NB4 (cell line): Measurements from ENCODE around the gene CCDC33.

ENCODE experiments used
- DNase-seq: peaks from one replicate; pipeline ENCODE4 v3.0.0; 2010; ENCODE audit warnings: low read depth
- H3K4me3 ChIP-seq: one replicate; pipeline ENCODE4 v1.5.1; 2011; ENCODE audit warnings: mild to moderate bottlenecking, low read depth, low read length, moderate library complexity
- MYC ChIP-seq: IDR thresholded peaks from 2 replicates; pipeline ENCODE4 v1.6.1; 2011; ENCODE audit warnings: low read depth, low read length
- POLR2A ChIP-seq: IDR thresholded peaks from 2 replicates; pipeline ENCODE4 v1.6.1; 2011; ENCODE audit warnings: mild to moderate bottlenecking; ENCODE audit not compliant: insufficient read length; ENCODE audit errors: extremely low read depth
- TF ChIP-seq, protein P1 (sequence below): IDR thresholded peaks from one replicate; pipeline ENCODE4 v1.5.1; 2012; ENCODE audit warnings: low read depth, low read length
- TF ChIP-seq, protein P2 (sequence below): IDR thresholded peaks from 2 replicates; pipeline ENCODE4 v1.6.1; 2011; ENCODE audit warnings: low read depth, low read length

Gene CCDC33

DNA sequence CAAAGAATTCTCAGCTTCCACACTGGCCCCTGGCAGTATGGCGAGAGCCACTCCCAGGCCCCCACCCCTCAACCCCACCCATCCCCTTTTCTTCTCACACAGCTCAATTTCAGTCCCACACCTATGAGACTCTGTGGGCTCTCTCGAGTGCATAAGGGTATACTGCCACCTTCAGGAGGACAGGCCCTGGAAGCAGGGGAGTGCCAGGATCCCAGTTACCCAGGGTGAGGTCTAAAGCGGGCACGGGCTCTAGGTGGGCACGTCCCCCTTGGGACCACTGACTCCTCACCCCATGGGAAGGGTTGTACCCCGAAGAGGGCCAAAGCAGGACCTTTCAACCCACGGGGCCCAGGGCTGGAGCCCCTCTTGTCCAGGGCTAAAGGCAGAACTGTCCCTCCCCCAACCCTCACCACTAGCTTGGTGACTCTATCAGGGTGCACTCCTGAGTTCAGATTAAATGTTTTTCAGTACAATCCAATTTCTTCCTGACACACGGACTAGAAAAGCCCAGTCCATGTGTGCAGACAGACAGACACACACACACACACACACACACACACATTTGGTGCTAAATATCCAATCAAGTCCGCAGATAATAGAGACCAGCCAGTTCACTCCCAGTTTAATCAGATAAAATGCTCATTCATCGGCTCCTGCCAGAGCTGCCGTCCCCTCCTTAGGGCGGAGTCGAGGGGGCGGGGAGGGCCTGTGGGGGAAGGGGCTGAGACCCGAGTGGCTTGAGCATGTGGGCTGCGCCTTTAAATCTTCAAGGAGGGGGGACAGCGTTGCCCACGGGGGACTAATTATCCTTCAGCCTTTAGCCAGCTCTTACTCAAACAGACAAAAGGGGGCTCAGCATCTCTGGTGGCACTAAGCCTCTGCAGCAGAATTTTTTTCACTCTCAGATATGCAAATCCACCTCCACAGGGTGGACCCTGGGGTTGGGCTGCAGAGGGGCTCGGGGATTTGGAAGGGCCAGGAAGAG lies 72.0 kb downstream of the CCDC33 start:
- TF ChIP-seq, protein P1, sequence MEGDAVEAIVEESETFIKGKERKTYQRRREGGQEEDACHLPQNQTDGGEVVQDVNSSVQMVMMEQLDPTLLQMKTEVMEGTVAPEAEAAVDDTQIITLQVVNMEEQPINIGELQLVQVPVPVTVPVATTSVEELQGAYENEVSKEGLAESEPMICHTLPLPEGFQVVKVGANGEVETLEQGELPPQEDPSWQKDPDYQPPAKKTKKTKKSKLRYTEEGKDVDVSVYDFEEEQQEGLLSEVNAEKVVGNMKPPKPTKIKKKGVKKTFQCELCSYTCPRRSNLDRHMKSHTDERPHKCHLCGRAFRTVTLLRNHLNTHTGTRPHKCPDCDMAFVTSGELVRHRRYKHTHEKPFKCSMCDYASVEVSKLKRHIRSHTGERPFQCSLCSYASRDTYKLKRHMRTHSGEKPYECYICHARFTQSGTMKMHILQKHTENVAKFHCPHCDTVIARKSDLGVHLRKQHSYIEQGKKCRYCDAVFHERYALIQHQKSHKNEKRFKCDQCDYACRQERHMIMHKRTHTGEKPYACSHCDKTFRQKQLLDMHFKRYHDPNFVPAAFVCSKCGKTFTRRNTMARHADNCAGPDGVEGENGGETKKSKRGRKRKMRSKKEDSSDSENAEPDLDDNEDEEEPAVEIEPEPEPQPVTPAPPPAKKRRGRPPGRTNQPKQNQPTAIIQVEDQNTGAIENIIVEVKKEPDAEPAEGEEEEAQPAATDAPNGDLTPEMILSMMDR: peak; percentile 74
- TF ChIP-seq, protein P2, sequence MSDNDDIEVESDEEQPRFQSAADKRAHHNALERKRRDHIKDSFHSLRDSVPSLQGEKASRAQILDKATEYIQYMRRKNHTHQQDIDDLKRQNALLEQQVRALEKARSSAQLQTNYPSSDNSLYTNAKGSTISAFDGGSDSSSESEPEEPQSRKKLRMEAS: 0 out of 2 replicates have a peak, but pooled peaks have one; percentile 5
- TF ChIP-seq POLR2A: no peak
- H3K4me3 ChIP-seq: no peak overlapping the region
- peak; percentile 71 for DNase-seq

- DNase-seq: peak; percentile 67
- TF ChIP-seq, protein P2: peak; percentile 28
- TF ChIP-seq MYC (peak; percentile 38; the same call in 1 of the 2 replicates), POLR2A (no peak)
- TF ChIP-seq, protein P1: peak; percentile 78
- H3K4me3 ChIP-seq: no peak overlapping the region
Measured at GRCh38 chr15:74311734-74312444, 75.8 kb downstream of the CCDC33 start.

- H3K4me3 ChIP-seq: no peak overlapping the region
- DNase-seq: no peak
- no peak for TF ChIP-seq MYC
- TF ChIP-seq, protein P2: no peak
- TF ChIP-seq POLR2A: no peak
- TF ChIP-seq, protein P1: no peak
Measured at GRCh38 chr15:74312445-74313007, 76.4 kb downstream of the CCDC33 start.

DNA sequence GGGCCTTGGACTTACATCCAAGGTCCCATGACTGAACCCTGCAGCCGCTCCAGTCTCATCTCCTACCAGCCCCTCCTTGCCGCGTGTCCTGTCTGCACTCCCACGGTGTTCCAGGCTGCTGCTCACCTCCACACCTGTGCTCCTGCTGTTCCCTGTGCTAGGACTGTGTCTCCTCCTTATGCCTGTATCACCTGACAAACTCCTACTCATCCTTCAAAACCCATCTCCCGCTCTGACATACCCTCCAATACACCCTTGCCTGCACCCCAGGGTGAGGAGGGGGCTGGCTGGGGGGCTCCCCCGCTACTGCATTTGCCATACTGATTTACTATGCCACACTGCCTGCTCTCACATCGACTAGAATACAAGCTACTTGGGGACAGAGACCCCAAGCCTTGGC lies 77.8 kb downstream of the CCDC33 start:
- no peak for TF ChIP-seq MYC
- TF ChIP-seq, protein P1: no peak
- TF ChIP-seq POLR2A: no peak
- TF ChIP-seq, protein P2: no peak
- no peak for DNase-seq
- H3K4me3 ChIP-seq: no peak overlapping the region

GRCh38 chr15:74314795-74315438 lies 78.8 kb downstream of the CCDC33 start:
- peak; percentile 84 for DNase-seq
- TF ChIP-seq, protein P2: peak; percentile 55; the same call in 1 of the 2 replicates
- no peak for TF ChIP-seq POLR2A
- H3K4me3 ChIP-seq: peak overlapping the region; percentile 46
